HEK293 (cell line): ENCODE results near the gene NDST1.
A peak's percentile ranks its signal among the peaks of the same experiment; 100 is the strongest.

ENCODE experiments used
- GLI4 ChIP-seq: fragments of 450-650 bp; formaldehyde crosslinking; IDR thresholded peaks from 2 replicates; pipeline ENCODE4 v1.5.1; 2016; ENCODE audit warnings: missing biosample characterization, missing genetic modification characterization
- GLIS1 ChIP-seq: fragments of 450-650 bp; formaldehyde crosslinking; IDR thresholded peaks from 2 replicates; pipeline ENCODE4 v1.5.1; 2016; ENCODE audit warnings: missing biosample characterization, missing genetic modification characterization
- HIC1 ChIP-seq: fragments of 450-650 bp; formaldehyde crosslinking; IDR thresholded peaks from 2 replicates; pipeline ENCODE4 v1.5.1; 2016; ENCODE audit warnings: missing biosample characterization, missing genetic modification characterization
- IKZF3 ChIP-seq: fragments of 450-650 bp; IDR thresholded peaks from 2 replicates; pipeline ENCODE4 v1.5.0; 2018; ENCODE audit warnings: missing biosample characterization, mild to moderate bottlenecking, missing genetic modification characterization, moderate library complexity
- KLF17 ChIP-seq: fragments of 450-650 bp; formaldehyde crosslinking; IDR thresholded peaks from 2 replicates; pipeline ENCODE4 v1.5.1; 2016; ENCODE audit warnings: missing biosample characterization, missing genetic modification characterization
- OSR2 ChIP-seq: fragments of 450-650 bp; formaldehyde crosslinking; IDR thresholded peaks from 2 replicates; pipeline ENCODE4 v1.5.1; 2016; ENCODE audit warnings: missing biosample characterization, missing genetic modification characterization
- OVOL3 ChIP-seq: fragments of 450-650 bp; formaldehyde crosslinking; IDR thresholded peaks from 2 replicates; pipeline ENCODE4 v1.5.1; 2016; ENCODE audit warnings: missing biosample characterization, missing genetic modification characterization
- PATZ1 ChIP-seq: fragments of 450-650 bp; formaldehyde crosslinking; IDR thresholded peaks from 2 replicates; pipeline ENCODE4 v1.5.1; 2016; ENCODE audit warnings: missing biosample characterization, missing genetic modification characterization
- ZBTB8A ChIP-seq: fragments of 450-650 bp; formaldehyde crosslinking; IDR thresholded peaks from 2 replicates; pipeline ENCODE4 v1.5.1; 2016; ENCODE audit warnings: missing biosample characterization, missing genetic modification characterization
- ZFHX2 ChIP-seq: fragments of 450-650 bp; formaldehyde crosslinking; conservative IDR thresholded peaks from 2 replicates; pipeline ENCODE4 v1.5.1; 2016; ENCODE audit warnings: missing biosample characterization, missing genetic modification characterization
- ZFP37 ChIP-seq: fragments of 450-650 bp; formaldehyde crosslinking; IDR thresholded peaks from 2 replicates; pipeline ENCODE4 v1.5.1; 2016; ENCODE audit warnings: missing biosample characterization, missing genetic modification characterization
- ZIC2 ChIP-seq: fragments of 450-650 bp; formaldehyde crosslinking; IDR thresholded peaks from 2 replicates; pipeline ENCODE4 v1.5.1; 2016; ENCODE audit warnings: missing biosample characterization, missing genetic modification characterization
- ZNF155 ChIP-seq: fragments of 450-650 bp; formaldehyde crosslinking; IDR thresholded peaks from 2 replicates; pipeline ENCODE4 v1.5.1; 2016; ENCODE audit warnings: missing biosample characterization, missing genetic modification characterization
- ZNF18 ChIP-seq: fragments of 450-650 bp; formaldehyde crosslinking; IDR thresholded peaks from 2 replicates; pipeline ENCODE4 v1.5.1; 2016; ENCODE audit warnings: missing biosample characterization, missing genetic modification characterization
- ZNF202 ChIP-seq: fragments of 450-650 bp; formaldehyde crosslinking; IDR thresholded peaks from 2 replicates; pipeline ENCODE4 v1.5.1; 2016; ENCODE audit warnings: missing biosample characterization, missing genetic modification characterization, borderline replicate concordance
- ZNF311 ChIP-seq: fragments of 450-650 bp; formaldehyde crosslinking; IDR thresholded peaks from 2 replicates; pipeline ENCODE4 v1.5.1; 2017; ENCODE audit warnings: missing biosample characterization, missing genetic modification characterization, borderline replicate concordance
- ZNF354C ChIP-seq: fragments of 450-650 bp; formaldehyde crosslinking; IDR thresholded peaks from 2 replicates; pipeline ENCODE4 v1.5.1; 2016; ENCODE audit warnings: missing biosample characterization, missing genetic modification characterization, low read depth, borderline replicate concordance
- ZNF37A ChIP-seq: fragments of 450-650 bp; IDR thresholded peaks from 2 replicates; pipeline ENCODE4 v1.5.1; 2018; ENCODE audit warnings: missing biosample characterization, missing genetic modification characterization
- ZNF416 ChIP-seq: fragments of 450-650 bp; formaldehyde crosslinking; IDR thresholded peaks from 2 replicates; pipeline ENCODE4 v1.5.1; 2016; ENCODE audit warnings: missing biosample characterization, missing genetic modification characterization
- ZNF426 ChIP-seq: fragments of 450-650 bp; formaldehyde crosslinking; IDR thresholded peaks from 2 replicates; pipeline ENCODE4 v1.5.1; 2017; ENCODE audit warnings: missing biosample characterization, missing genetic modification characterization, mild to moderate bottlenecking, inconsistent platforms, moderate library complexity
- ZNF488 ChIP-seq: fragments of 450-650 bp; formaldehyde crosslinking; IDR thresholded peaks from 2 replicates; pipeline ENCODE4 v1.5.1; 2016; ENCODE audit warnings: missing biosample characterization, missing genetic modification characterization
- ZNF510 ChIP-seq: fragments of 450-650 bp; formaldehyde crosslinking; IDR thresholded peaks from 2 replicates; pipeline ENCODE4 v1.5.1; 2018; ENCODE audit warnings: mild to moderate bottlenecking, missing genetic modification characterization, missing biosample characterization; ENCODE audit not compliant: insufficient replicate concordance
- ZNF596 ChIP-seq: fragments of 450-650 bp; IDR thresholded peaks from 2 replicates; pipeline ENCODE4 v1.5.0; 2018; ENCODE audit warnings: missing biosample characterization, mild to moderate bottlenecking, missing genetic modification characterization, moderate library complexity
- ZNF600 ChIP-seq: fragments of 450-650 bp; formaldehyde crosslinking; IDR thresholded peaks from 2 replicates; pipeline ENCODE4 v1.5.1; 2016; ENCODE audit warnings: missing biosample characterization, missing genetic modification characterization
- ZNF621 ChIP-seq: fragments of 450-650 bp; formaldehyde crosslinking; IDR thresholded peaks from 2 replicates; pipeline ENCODE4 v1.5.1; 2017; ENCODE audit warnings: missing biosample characterization, missing genetic modification characterization
- ZNF623 ChIP-seq: fragments of 450-650 bp; formaldehyde crosslinking; IDR thresholded peaks from 2 replicates; pipeline ENCODE4 v1.5.1; 2016; ENCODE audit warnings: missing biosample characterization, missing genetic modification characterization
- ZNF626 ChIP-seq: fragments of 450-650 bp; sonication (Bioruptor Pico); formaldehyde crosslinking; IDR thresholded peaks from 2 replicates; pipeline ENCODE4 v1.5.1; 2018; ENCODE audit warnings: missing biosample characterization, missing genetic modification characterization, inconsistent platforms
- ZNF660 ChIP-seq: fragments of 450-650 bp; IDR thresholded peaks from 2 replicates; pipeline ENCODE4 v1.5.1; 2018; ENCODE audit warnings: missing biosample characterization, mild to moderate bottlenecking, missing genetic modification characterization
- ZSCAN16 ChIP-seq: fragments of 450-650 bp; formaldehyde crosslinking; IDR thresholded peaks from 2 replicates; pipeline ENCODE4 v1.5.1; 2016; ENCODE audit warnings: missing biosample characterization, missing genetic modification characterization
- TF ChIP-seq, protein P1 (sequence below): fragments of 450-650 bp; formaldehyde crosslinking; IDR thresholded peaks from 2 replicates; pipeline ENCODE4 v1.5.0; 2017; ENCODE audit warnings: missing biosample characterization, missing genetic modification characterization, borderline replicate concordance
- TF ChIP-seq, protein P2 (sequence below): fragments of 450-650 bp; formaldehyde crosslinking; IDR thresholded peaks from 2 replicates; pipeline ENCODE4 v1.5.1; 2016; ENCODE audit warnings: missing biosample characterization, missing genetic modification characterization

Gene NDST1

GRCh38 chr5:150599917-150600511, 92.1 kb downstream of the NDST1 start (continued):
- TF ChIP-seq HIC1 (tag by site-specific recombination) (no peak), ZNF37A (tag by site-specific recombination) (no peak), ZNF202 (tag by site-specific recombination) (no peak), ZNF626 (tag by site-specific recombination) (no peak), ZNF621 (tag by site-specific recombination) (no peak), ZNF660 (tag by site-specific recombination) (no peak), ZNF426 (tag by site-specific recombination) (no peak), ZSCAN16 (tag by site-specific recombination) (no peak), ZFHX2 (peak; percentile 56), ZIC2 (tag by site-specific recombination) (peak; percentile 15; the same call in 1 of the 2 replicates), ZNF596 (tag by site-specific recombination) (no peak), GLI4 (tag by site-specific recombination) (no peak), KLF17 (tag by site-specific recombination) (0 out of 2 replicates have a peak, but pooled peaks have one; percentile 15), ZNF600 (tag by site-specific recombination) (0 out of 2 replicates have a peak, but pooled peaks have one; percentile 37), GLIS1 (tag by site-specific recombination) (no peak), ZNF416 (no peak), IKZF3 (peak; percentile 32; the same call in 1 of the 2 replicates), ZNF354C (tag by site-specific recombination) (no peak), OVOL3 (tag by site-specific recombination) (no peak), ZNF488 (tag by site-specific recombination) (no peak), ZNF18 (tag by site-specific recombination) (no peak), OSR2 (no peak), ZBTB8A (tag by site-specific recombination) (0 out of 2 replicates have a peak, but pooled peaks have one; percentile 25), ZNF623 (tag by site-specific recombination) (no peak), ZNF155 (no peak), ZNF311 (no peak), ZNF510 (no peak), PATZ1 (tag by site-specific recombination) (peak; percentile 78), ZFP37 (tag by site-specific recombination) (no peak)
- TF ChIP-seq, protein P1, sequence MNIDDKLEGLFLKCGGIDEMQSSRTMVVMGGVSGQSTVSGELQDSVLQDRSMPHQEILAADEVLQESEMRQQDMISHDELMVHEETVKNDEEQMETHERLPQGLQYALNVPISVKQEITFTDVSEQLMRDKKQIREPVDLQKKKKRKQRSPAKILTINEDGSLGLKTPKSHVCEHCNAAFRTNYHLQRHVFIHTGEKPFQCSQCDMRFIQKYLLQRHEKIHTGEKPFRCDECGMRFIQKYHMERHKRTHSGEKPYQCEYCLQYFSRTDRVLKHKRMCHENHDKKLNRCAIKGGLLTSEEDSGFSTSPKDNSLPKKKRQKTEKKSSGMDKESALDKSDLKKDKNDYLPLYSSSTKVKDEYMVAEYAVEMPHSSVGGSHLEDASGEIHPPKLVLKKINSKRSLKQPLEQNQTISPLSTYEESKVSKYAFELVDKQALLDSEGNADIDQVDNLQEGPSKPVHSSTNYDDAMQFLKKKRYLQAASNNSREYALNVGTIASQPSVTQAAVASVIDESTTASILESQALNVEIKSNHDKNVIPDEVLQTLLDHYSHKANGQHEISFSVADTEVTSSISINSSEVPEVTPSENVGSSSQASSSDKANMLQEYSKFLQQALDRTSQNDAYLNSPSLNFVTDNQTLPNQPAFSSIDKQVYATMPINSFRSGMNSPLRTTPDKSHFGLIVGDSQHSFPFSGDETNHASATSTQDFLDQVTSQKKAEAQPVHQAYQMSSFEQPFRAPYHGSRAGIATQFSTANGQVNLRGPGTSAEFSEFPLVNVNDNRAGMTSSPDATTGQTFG (tag by site-specific recombination) = no peak
- TF ChIP-seq, protein P2, sequence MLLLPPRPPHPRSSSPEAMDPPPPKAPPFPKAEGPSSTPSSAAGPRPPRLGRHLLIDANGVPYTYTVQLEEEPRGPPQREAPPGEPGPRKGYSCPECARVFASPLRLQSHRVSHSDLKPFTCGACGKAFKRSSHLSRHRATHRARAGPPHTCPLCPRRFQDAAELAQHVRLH = no peak
